Mammary epithelial cell (primary cell): Measurements from ENCODE around the gene NKD1.

ENCODE experiments used
- EZH2 ChIP-seq: IDR thresholded peaks from 2 replicates; pipeline ENCODE4 v1.6.1; 2012; ENCODE audit warnings: low read length, inconsistent platforms, borderline replicate concordance
- TF ChIP-seq, protein P1 (sequence below), 2 donors: IDR thresholded peaks in 1 of 2; conservative IDR thresholded peaks in 1 of 2; 2 replicates each; pipeline ENCODE4 v1.5.1; 2011 to 2012; ENCODE audit warnings: inconsistent platforms in 2 of 2, low read length in 2 of 2, mild to moderate bottlenecking in 2 of 2, control low read depth in 1 of 2, low read depth in 1 of 2; ENCODE audit not compliant: insufficient read depth in 1 of 2; ENCODE audit errors: extremely low read depth in 1 of 2

DNA sequence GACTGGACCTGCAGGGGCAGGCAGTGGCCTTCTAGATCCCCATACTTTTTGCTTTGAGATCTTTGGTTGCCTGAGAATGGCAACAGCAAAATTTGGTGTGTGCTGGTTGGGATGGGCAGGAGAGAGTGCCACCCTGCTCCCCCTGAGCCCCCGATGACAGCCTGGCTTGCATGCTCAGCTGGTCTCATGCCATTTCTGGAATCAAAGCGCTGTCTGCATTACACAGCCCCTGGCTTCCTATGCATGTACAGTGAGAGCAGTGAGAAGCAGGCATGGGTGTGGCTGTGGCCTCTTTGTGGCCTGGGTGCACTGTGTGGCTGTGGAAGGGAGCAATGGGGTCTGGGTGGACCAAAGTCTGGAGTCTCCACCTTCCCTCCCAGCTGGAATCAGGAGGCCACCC, 47.7 kb downstream of the NKD1 start:
- TF ChIP-seq, protein P1, sequence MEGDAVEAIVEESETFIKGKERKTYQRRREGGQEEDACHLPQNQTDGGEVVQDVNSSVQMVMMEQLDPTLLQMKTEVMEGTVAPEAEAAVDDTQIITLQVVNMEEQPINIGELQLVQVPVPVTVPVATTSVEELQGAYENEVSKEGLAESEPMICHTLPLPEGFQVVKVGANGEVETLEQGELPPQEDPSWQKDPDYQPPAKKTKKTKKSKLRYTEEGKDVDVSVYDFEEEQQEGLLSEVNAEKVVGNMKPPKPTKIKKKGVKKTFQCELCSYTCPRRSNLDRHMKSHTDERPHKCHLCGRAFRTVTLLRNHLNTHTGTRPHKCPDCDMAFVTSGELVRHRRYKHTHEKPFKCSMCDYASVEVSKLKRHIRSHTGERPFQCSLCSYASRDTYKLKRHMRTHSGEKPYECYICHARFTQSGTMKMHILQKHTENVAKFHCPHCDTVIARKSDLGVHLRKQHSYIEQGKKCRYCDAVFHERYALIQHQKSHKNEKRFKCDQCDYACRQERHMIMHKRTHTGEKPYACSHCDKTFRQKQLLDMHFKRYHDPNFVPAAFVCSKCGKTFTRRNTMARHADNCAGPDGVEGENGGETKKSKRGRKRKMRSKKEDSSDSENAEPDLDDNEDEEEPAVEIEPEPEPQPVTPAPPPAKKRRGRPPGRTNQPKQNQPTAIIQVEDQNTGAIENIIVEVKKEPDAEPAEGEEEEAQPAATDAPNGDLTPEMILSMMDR (conservative IDR thresholded peaks at IDR 0.05 in 1 of 2, IDR thresholded peaks at IDR 0.05 in 1 of 2; ENCODE audit: extremely low read depth in 1 of 2, insufficient read depth in 1 of 2, low read depth in 1 of 2, low read length in 2 of 2) = no peak
- TF ChIP-seq EZH2 = no peak
